Liver (tissue), 9 donors: ENCODE results near the gene PCSK4. TPM values are rescaled to one million over a fixed set of nuclear protein-coding genes. Genes with fewer than 3 reads are reported as not detected.

Experiments
- DNase-seq: peaks from one replicate; pipeline ENCODE4 v3.0.0-alpha.2; 2017; ENCODE audit warnings: low spot score
- H3K27ac ChIP-seq, 2 donors: one replicate each; pipeline ENCODE4 v1.7.0; 2013; ENCODE audit warnings: inconsistent platforms in 2 of 2, low read length in 2 of 2, control low read depth in 1 of 2, low read depth in 1 of 2, mild to moderate bottlenecking in 1 of 2
- H3K27me3 ChIP-seq, 4 donors: one replicate each; pipeline versions ENCODE4 v1.6.1 to v1.7.0; 2013; ENCODE audit warnings: low read length in 3 of 4, inconsistent platforms in 1 of 4, mild to moderate bottlenecking in 1 of 4, moderate library complexity in 1 of 4; ENCODE audit not compliant: control insufficient read depth in 4 of 4, insufficient read depth in 4 of 4
- H3K36me3 ChIP-seq, 4 donors: one replicate each; pipeline versions ENCODE4 v1.6.1 to v1.7.0; 2013; ENCODE audit warnings: low read length in 3 of 4, mild to moderate bottlenecking in 3 of 4, low read depth in 1 of 4, moderate library complexity in 1 of 4; ENCODE audit not compliant: control insufficient read depth in 4 of 4, insufficient read depth in 3 of 4
- H3K4me1 ChIP-seq, 4 donors: one replicate each; pipeline versions ENCODE4 v1.6.1 to v1.7.0; 2013; ENCODE audit warnings: low read length in 3 of 4, mild to moderate bottlenecking in 3 of 4, moderate library complexity in 1 of 4; ENCODE audit not compliant: control insufficient read depth in 4 of 4, insufficient read depth in 4 of 4
- H3K4me3 ChIP-seq, 3 donors: one replicate each; pipeline versions ENCODE4 v1.6.1 to v1.7.0; 2013; ENCODE audit warnings: low read length in 3 of 3, control low read depth in 1 of 3, low read depth in 1 of 3, mild to moderate bottlenecking in 1 of 3
- H3K9ac ChIP-seq, 2 donors: one replicate each; pipeline ENCODE4 v1.7.0; 2013; ENCODE audit warnings: low read length in 2 of 2, mild to moderate bottlenecking in 2 of 2, moderate library complexity in 2 of 2, control low read depth in 1 of 2, low read depth in 1 of 2
- H3K9me3 ChIP-seq, 4 donors: one replicate each; pipeline versions ENCODE4 v1.6.1 to v1.7.0; 2013; ENCODE audit warnings: low read length in 3 of 4; ENCODE audit not compliant: control insufficient read depth in 4 of 4
- EGR1 ChIP-seq, 2 donors: IDR thresholded peaks; 2 replicates each; pipeline ENCODE4 v1.6.1; 2016 to 2018; ENCODE audit warnings: antibody characterized with exemption in 2 of 2, low read depth in 2 of 2
- FOXA2 ChIP-seq: IDR thresholded peaks from 2 replicates; pipeline ENCODE4 v1.6.1; 2016; ENCODE audit warnings: antibody characterized with exemption
- GABPA ChIP-seq, 2 donors: IDR thresholded peaks in 1 of 2; conservative IDR thresholded peaks in 1 of 2; 2 replicates each; pipeline ENCODE4 v1.6.1; 2016; ENCODE audit warnings: antibody characterized with exemption in 2 of 2, mild to moderate bottlenecking in 1 of 2, moderate library complexity in 1 of 2
- HNF4A ChIP-seq, 2 donors: conservative IDR thresholded peaks; 2 replicates each; pipeline ENCODE4 v1.6.1; 2016; ENCODE audit warnings: antibody characterized with exemption in 2 of 2, mild to moderate bottlenecking in 2 of 2
- HNF4G ChIP-seq: IDR thresholded peaks from 2 replicates; pipeline ENCODE4 v1.6.1; 2016; ENCODE audit warnings: antibody characterized with exemption
- JUND ChIP-seq, 2 donors: IDR thresholded peaks; 2 replicates each; pipeline ENCODE4 v1.6.1; 2016; ENCODE audit warnings: antibody characterized with exemption in 2 of 2
- NR2F2 ChIP-seq: IDR thresholded peaks from 2 replicates; pipeline ENCODE4 v1.6.1; 2016; ENCODE audit warnings: antibody characterized with exemption
- RAD21 ChIP-seq, 2 donors: IDR thresholded peaks; 2 replicates each; pipeline ENCODE4 v1.6.1; 2016; ENCODE audit warnings: antibody characterized with exemption in 2 of 2, mild to moderate bottlenecking in 2 of 2
- RXRA ChIP-seq, 2 donors: IDR thresholded peaks; 2 replicates each; pipeline ENCODE4 v1.6.1; 2017 to 2018; ENCODE audit warnings: antibody characterized with exemption in 2 of 2, mild to moderate bottlenecking in 1 of 2
- SP1 ChIP-seq: IDR thresholded peaks from 2 replicates; pipeline ENCODE4 v1.6.1; 2018; ENCODE audit warnings: antibody characterized with exemption, mild to moderate bottlenecking
- TAF1 ChIP-seq: conservative IDR thresholded peaks from 2 replicates; pipeline ENCODE4 v1.6.1; 2016; ENCODE audit warnings: antibody characterized with exemption, mild to moderate bottlenecking
- YY1 ChIP-seq: IDR thresholded peaks from 2 replicates; pipeline ENCODE4 v1.6.1; 2016; ENCODE audit warnings: antibody characterized with exemption, mild to moderate bottlenecking
- WGBS: extraction: QIAGEN DNeasy Blood & Tissue Kit; methylation state at CpG from one replicate; pipeline ENCODE4 v1.1.7; 2013; 5-methylcytosine and 5-hydroxymethylcytosine counted together
- polyA plus RNA-seq, 2 donors: library from polyadenylated mRNA; stranded (reverse) in 1 of 2; unstranded in 1 of 2; fragments of 200-250 nt in 1 of 2; fragments of >200 nt in 1 of 2; fragmentation: Nextera tagmentation in 1 of 2; extraction: Ambion mirVana in 1 of 2; gene quantifications; one replicate each; pipeline versions ENCODE4 v1.2.1 to v1.2.3, GENCODE V29; 2013 to 2015
- total RNA-seq, 2 donors: library from RNA; depleted of rRNA; stranded (reverse); fragments of >200 nt; gene quantifications; one replicate each; pipeline ENCODE4 v1.2.3, GENCODE V29; 2014
- TF ChIP-seq, protein P1 (sequence below): IDR thresholded peaks from 2 replicates; pipeline ENCODE4 v1.6.1; 2016; ENCODE audit warnings: antibody characterized with exemption, mild to moderate bottlenecking
- TF ChIP-seq, protein P2 (sequence below): IDR thresholded peaks from 2 replicates; pipeline ENCODE4 v1.6.1; 2016; ENCODE audit warnings: antibody characterized with exemption
- TF ChIP-seq, protein P3 (sequence below): IDR thresholded peaks from 2 replicates; pipeline ENCODE4 v1.6.1; 2016; ENCODE audit warnings: antibody characterized with exemption
- TF ChIP-seq, protein P4 (sequence below): IDR thresholded peaks from 2 replicates; pipeline ENCODE4 v1.6.1; 2016; ENCODE audit warnings: antibody characterized with exemption
- donor health status: healthy.
- donor health status: healthy.
- donor health status: healthy.
- donor health status: healthy.
- donor health status: healthy.

PCSK4 gene
- total and polyA plus RNA-seq, 4 donors, result 0.60 to 2.6 (median 1.9) TPM

DNA sequence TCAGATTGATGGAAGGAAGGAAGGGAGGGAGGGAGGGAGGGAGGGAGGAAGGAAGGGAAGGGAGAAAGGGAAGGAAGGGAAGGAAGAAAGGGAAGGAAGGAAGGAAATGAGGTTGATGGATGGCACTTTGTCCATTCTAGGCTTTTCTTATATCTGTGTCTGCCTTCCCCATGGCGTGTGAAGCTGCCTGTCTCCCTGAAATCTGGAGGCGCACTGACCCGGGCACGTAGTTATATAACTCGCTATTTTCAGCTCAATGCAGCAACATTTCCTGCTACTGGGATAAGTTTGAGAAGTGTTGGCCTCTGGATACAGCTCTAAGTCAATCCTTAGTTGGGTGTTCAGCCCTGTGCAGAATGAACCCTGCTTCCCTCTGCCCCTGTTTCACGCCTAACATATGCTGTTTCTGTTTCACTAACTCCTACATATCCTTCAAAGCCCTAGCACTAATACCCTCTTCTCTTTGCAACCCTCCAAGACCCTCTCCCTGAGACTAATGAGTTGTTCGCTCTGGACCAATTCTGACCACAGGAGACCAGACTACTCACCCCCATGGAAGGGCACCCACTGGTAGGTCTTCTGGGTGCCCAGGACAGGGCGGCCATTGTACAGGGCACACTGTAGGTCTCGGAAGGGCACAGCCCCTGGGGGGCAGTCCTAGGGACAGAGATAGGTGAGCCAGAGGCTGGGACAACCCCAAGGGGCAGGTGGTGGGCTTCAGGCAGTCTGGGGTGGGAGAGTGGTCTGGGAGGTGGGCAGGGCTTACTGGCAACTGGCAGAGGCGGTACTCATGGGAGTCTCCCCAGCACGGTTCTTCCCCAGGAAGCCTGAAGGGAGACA is 19.7 kb upstream of the PCSK4 start:
- Histone ChIP-seq H3K9me3 (no peaks in the 10 kb centered on the region), H3K4me3 (no peak overlapping the region), H3K4me1 (peaks cover 3 to 25% (median 15%) of the 10 kb centered on the region in 4 donors), H3K27ac (no peak overlapping the region), H3K36me3 (no peaks in the 10 kb centered on the region), H3K27me3 (peaks cover 0 to 1% (median 0%) of the 10 kb centered on the region in 4 donors), H3K9ac (no peak overlapping the region)
- DNase-seq, result no peak
- 62% methylated on average over 11 of the region's 11 CpGs for WGBS
- no peak for TF ChIP-seq TAF1
- no peak for TF ChIP-seq SP1
- TF ChIP-seq HNF4G, result no peak
- TF ChIP-seq NR2F2, result no peak
- no peak for TF ChIP-seq GABPA (IDR thresholded peaks at IDR 0.05 in 1 of 2, conservative IDR thresholded peaks at IDR 0.05 in 1 of 2)
- no peak for TF ChIP-seq RXRA (IDR thresholded peaks at IDR 0.05)
- TF ChIP-seq FOXA2, result no peak
- TF ChIP-seq, protein P1, sequence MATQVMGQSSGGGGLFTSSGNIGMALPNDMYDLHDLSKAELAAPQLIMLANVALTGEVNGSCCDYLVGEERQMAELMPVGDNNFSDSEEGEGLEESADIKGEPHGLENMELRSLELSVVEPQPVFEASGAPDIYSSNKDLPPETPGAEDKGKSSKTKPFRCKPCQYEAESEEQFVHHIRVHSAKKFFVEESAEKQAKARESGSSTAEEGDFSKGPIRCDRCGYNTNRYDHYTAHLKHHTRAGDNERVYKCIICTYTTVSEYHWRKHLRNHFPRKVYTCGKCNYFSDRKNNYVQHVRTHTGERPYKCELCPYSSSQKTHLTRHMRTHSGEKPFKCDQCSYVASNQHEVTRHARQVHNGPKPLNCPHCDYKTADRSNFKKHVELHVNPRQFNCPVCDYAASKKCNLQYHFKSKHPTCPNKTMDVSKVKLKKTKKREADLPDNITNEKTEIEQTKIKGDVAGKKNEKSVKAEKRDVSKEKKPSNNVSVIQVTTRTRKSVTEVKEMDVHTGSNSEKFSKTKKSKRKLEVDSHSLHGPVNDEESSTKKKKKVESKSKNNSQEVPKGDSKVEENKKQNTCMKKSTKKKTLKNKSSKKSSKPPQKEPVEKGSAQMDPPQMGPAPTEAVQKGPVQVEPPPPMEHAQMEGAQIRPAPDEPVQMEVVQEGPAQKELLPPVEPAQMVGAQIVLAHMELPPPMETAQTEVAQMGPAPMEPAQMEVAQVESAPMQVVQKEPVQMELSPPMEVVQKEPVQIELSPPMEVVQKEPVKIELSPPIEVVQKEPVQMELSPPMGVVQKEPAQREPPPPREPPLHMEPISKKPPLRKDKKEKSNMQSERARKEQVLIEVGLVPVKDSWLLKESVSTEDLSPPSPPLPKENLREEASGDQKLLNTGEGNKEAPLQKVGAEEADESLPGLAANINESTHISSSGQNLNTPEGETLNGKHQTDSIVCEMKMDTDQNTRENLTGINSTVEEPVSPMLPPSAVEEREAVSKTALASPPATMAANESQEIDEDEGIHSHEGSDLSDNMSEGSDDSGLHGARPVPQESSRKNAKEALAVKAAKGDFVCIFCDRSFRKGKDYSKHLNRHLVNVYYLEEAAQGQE, result no peak
- TF ChIP-seq, protein P2, sequence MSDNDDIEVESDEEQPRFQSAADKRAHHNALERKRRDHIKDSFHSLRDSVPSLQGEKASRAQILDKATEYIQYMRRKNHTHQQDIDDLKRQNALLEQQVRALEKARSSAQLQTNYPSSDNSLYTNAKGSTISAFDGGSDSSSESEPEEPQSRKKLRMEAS, result no peak
- TF ChIP-seq JUND (IDR thresholded peaks at IDR 0.05), result no peak
- TF ChIP-seq HNF4A (conservative IDR thresholded peaks at IDR 0.05), result no peak
- TF ChIP-seq YY1, result no peak

DNA sequence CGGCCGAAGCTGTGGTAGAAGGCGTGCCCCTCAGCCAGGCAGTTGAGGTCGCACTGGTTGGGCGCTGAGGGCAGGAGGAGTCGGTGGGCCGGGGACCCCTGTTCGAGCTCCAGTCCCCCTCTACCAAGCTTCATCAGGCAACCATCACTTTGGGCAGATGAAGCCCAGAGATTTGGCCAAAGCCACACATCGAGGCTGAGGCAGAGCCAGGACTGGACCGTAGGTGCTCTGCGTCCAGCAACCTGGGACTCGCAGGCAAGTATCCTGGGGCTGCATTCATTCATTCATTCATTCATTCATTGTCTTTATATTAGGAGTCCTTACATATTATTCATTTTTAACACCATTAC is 18.3 kb upstream of the PCSK4 start:
- Histone ChIP-seq H3K27me3 (no peaks in the 10 kb centered on the region), H3K9me3 (no peaks in the 10 kb centered on the region), H3K27ac (no peak overlapping the region), H3K4me1 (peaks cover 3 to 29% (median 14%) of the 10 kb centered on the region in 4 donors), H3K9ac (no peak overlapping the region), H3K4me3 (peak overlapping the region in 1 of 3 donors; percentile 26), H3K36me3 (no peaks in the 10 kb centered on the region)
- WGBS, result 54% methylated on average over 12 of the region's 12 CpGs
- TF ChIP-seq, protein P3, sequence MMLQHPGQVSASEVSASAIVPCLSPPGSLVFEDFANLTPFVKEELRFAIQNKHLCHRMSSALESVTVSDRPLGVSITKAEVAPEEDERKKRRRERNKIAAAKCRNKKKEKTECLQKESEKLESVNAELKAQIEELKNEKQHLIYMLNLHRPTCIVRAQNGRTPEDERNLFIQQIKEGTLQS, result no peak
- TF ChIP-seq JUND (IDR thresholded peaks at IDR 0.05) (no peak), GABPA (IDR thresholded peaks at IDR 0.05 in 1 of 2, conservative IDR thresholded peaks at IDR 0.05 in 1 of 2) (no peak), HNF4A (conservative IDR thresholded peaks at IDR 0.05) (no peak), NR2F2 (no peak), RAD21 (IDR thresholded peaks at IDR 0.05) (no peak), SP1 (no peak), EGR1 (IDR thresholded peaks at IDR 0.05; ENCODE audit: low read depth in 2 of 2) (no peak), FOXA2 (no peak), TAF1 (no peak), HNF4G (no peak)
- TF ChIP-seq, protein P2, result no peak
- TF ChIP-seq, protein P4, sequence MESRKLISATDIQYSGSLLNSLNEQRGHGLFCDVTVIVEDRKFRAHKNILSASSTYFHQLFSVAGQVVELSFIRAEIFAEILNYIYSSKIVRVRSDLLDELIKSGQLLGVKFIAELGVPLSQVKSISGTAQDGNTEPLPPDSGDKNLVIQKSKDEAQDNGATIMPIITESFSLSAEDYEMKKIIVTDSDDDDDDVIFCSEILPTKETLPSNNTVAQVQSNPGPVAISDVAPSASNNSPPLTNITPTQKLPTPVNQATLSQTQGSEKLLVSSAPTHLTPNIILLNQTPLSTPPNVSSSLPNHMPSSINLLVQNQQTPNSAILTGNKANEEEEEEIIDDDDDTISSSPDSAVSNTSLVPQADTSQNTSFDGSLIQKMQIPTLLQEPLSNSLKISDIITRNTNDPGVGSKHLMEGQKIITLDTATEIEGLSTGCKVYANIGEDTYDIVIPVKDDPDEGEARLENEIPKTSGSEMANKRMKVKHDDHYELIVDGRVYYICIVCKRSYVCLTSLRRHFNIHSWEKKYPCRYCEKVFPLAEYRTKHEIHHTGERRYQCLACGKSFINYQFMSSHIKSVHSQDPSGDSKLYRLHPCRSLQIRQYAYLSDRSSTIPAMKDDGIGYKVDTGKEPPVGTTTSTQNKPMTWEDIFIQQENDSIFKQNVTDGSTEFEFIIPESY, result no peak
- no peak for DNase-seq
